GM12878 (cell line): Measurements from ENCODE around the gene IL31. TPM values are rescaled to one million over a fixed set of nuclear protein-coding genes. Genes with fewer than 3 reads are reported as not detected.

Experiments
- ATAC-seq: fragments of 200-7000 bp; cut with Tn5 transposase; 3 replicates; pipeline ENCODE4 v1.9.1; 2020; ENCODE audit warnings: mild to moderate bottlenecking, moderate library complexity
- BruUV-seq: library from RNA; stranded (reverse); fragments of 400-500 nt; replicated peaks from 2 replicates; lab custom pipeline; 2021; lab: Mats Ljungman, UMichigan
- CTCF ChIA-PET: fragments of 300-600 bp; sonication (Branson Sonifier 250); formaldehyde crosslinking; extraction: SDS; loops from one replicate; lab custom pipeline; 2021; ENCODE audit warnings: inconsistent platforms; lab: Yijun Ruan, JAX
- POLR2A ChIA-PET: fragments of 350-600 bp; formaldehyde crosslinking; extraction: SDS; loops from one replicate; lab custom pipeline; 2021; ENCODE audit warnings: inconsistent platforms; lab: Charles Lee
- RAD21 ChIA-PET: fragments of 300-600 bp; sonication (Branson Sonifier 250); formaldehyde crosslinking; loops from one replicate; lab custom pipeline; 2023; ENCODE audit warnings: antibody characterized with exemption; ENCODE audit not compliant: unreplicated experiment; lab: Charles Lee
- SMC1A ChIA-PET: fragments of 300-600 bp; sonication (Branson Sonifier 250); formaldehyde crosslinking; loops from one replicate; lab custom pipeline; 2023; ENCODE audit not compliant: unreplicated experiment, uncharacterized antibody; lab: Charles Lee
- DNase-seq: peaks from one replicate; pipeline ENCODE4 v3.0.0-alpha.2; 2011; ENCODE audit warnings: low read depth, low spot score
- FAIRE-seq: peaks from 3 replicates; lab custom pipeline; 2011; peaks lifted over from hg19 to GRCh38; lab: Jason Lieb, UNC
- H2AFZ ChIP-seq: 2 replicates; pipeline ENCODE4 v1.6.0; 2011; ENCODE audit warnings: low read depth, low read length, control low read depth; ENCODE audit not compliant: control insufficient read depth
- H3K27ac ChIP-seq: 2 replicates; pipeline ENCODE4 v1.5.1; 2011; ENCODE audit warnings: control low read depth; ENCODE audit not compliant: control insufficient read depth, insufficient read depth
- H3K27me3 ChIP-seq, 2 experiments: replicated peaks in 1 of 2; 2 replicates each; pipeline versions ENCODE4 v1.6.0 to v1.6.1; 2011; ENCODE audit warnings: low read length in 1 of 2; ENCODE audit not compliant: control insufficient read depth in 2 of 2, insufficient read depth in 2 of 2
- H3K36me3 ChIP-seq, 2 experiments: 2 replicates each; pipeline ENCODE4 v1.5.1; 2011; ENCODE audit warnings: low read length in 1 of 2; ENCODE audit not compliant: control insufficient read depth in 2 of 2, insufficient read depth in 2 of 2
- H3K4me1 ChIP-seq: 2 replicates; pipeline ENCODE4 v1.6.1; 2011; ENCODE audit warnings: mild to moderate bottlenecking, low read length, moderate library complexity, mixed read lengths; ENCODE audit not compliant: control insufficient read depth, insufficient read depth
- H3K4me2 ChIP-seq: 2 replicates; pipeline ENCODE4 v1.6.0; 2011; ENCODE audit warnings: control low read depth; ENCODE audit not compliant: control insufficient read depth, insufficient read depth
- H3K4me3 ChIP-seq: fragments of 200-600 bp; sonication (generic); 2 replicates; pipeline ENCODE4 v1.5.1; 2016
- H3K79me2 ChIP-seq: 2 replicates; pipeline ENCODE4 v1.6.0; 2011; ENCODE audit warnings: low read length; ENCODE audit not compliant: control insufficient read depth, insufficient read depth
- H3K9ac ChIP-seq: 2 replicates; pipeline ENCODE4 v1.8.0; 2011; ENCODE audit warnings: low read length, control low read depth, mixed read lengths; ENCODE audit not compliant: control insufficient read depth, insufficient read depth
- H3K9me3 ChIP-seq: replicated peaks from 3 replicates; pipeline ENCODE4 v1.5.1; 2011; ENCODE audit warnings: mild to moderate bottlenecking, low read length; ENCODE audit not compliant: control insufficient read depth, insufficient read depth
- H4K20me1 ChIP-seq: 2 replicates; pipeline ENCODE4 v1.6.0; 2011; ENCODE audit not compliant: control insufficient read depth, insufficient read depth
- FOXK2 ChIP-seq: fragments of 450-650 bp; IDR thresholded peaks from 2 replicates; pipeline ENCODE4 v1.6.1; 2017; ENCODE audit warnings: mild to moderate bottlenecking, moderate library complexity
- HDAC6 ChIP-seq: fragments of 200-600 bp; sonication (generic); IDR thresholded peaks from one replicate; pipeline ENCODE4 v1.8.0; 2017; ENCODE audit warnings: antibody characterized with exemption; ENCODE audit not compliant: unreplicated experiment
- MEF2B ChIP-seq: fragments of 450-650 bp; IDR thresholded peaks from 2 replicates; pipeline ENCODE4 v1.6.1; 2018; ENCODE audit warnings: mild to moderate bottlenecking, moderate library complexity; ENCODE audit not compliant: partially characterized antibody, poor library complexity, severe bottlenecking
- MTA2 ChIP-seq: fragments of 450-650 bp; IDR thresholded peaks from 2 replicates; pipeline ENCODE4 v1.6.1; 2016; ENCODE audit warnings: low read depth, mild to moderate bottlenecking, moderate library complexity
- MTA3 ChIP-seq: IDR thresholded peaks from 2 replicates; pipeline ENCODE4 v1.6.1; 2012; ENCODE audit warnings: low read length, inconsistent platforms, borderline replicate concordance
- NFYA ChIP-seq: IDR thresholded peaks from 2 replicates; pipeline ENCODE4 v1.6.1; 2011; ENCODE audit warnings: low read depth, mild to moderate bottlenecking, low read length, improper control_type of control experiment, borderline replicate concordance
- NRF1 ChIP-seq: conservative IDR thresholded peaks from 2 replicates; pipeline ENCODE4 v1.6.1; 2011; ENCODE audit warnings: mild to moderate bottlenecking, low read depth, low read length, improper control_type of control experiment
- SMAD5 ChIP-seq: IDR thresholded peaks from 2 replicates; pipeline ENCODE4 v1.6.1; 2016; ENCODE audit warnings: antibody characterized with exemption, low read depth
- SPI1 ChIP-seq: IDR thresholded peaks from 2 replicates; pipeline ENCODE4 v1.6.1; 2011; ENCODE audit warnings: low read depth, mild to moderate bottlenecking, low read length, moderate library complexity, borderline replicate concordance; ENCODE audit not compliant: insufficient read depth
- ZNF622 ChIP-seq: fragments of 450-650 bp; IDR thresholded peaks from 2 replicates; pipeline ENCODE4 v1.6.1; 2017; ENCODE audit warnings: mild to moderate bottlenecking, inconsistent platforms
- WGBS: methylation state at CpG from one replicate; pipeline ENCODE4 v1.1.6; 2016; ENCODE audit warnings: low lambda C conversion rate; ENCODE audit not compliant: insufficient replicate concordance, insufficient coverage; ENCODE audit errors: missing lambda C conversion rate; 5-methylcytosine and 5-hydroxymethylcytosine counted together
- in situ Hi-C: fragments of 300-500 bp; cut with MboI; formaldehyde crosslinking; loops from 9 replicates; pipeline ENCODE4 v1.14.3; 2018; ENCODE audit warnings: mixed read lengths
- intact Hi-C: fragments of 100-400 bp; cut with micrococcal nuclease; formaldehyde crosslinking; loops from one replicate; pipeline ENCODE4 v1.14.2; 2022; ENCODE audit not compliant: unreplicated experiment
- polyA plus RNA-seq, 11 experiments: library from polyadenylated mRNA; depleted of rRNA in 4 of 11; unstranded in 6 of 11; stranded (reverse) in 5 of 11; fragments of >200 nt; fragmentation: Nextera tagmentation in 4 of 11; fragmentation: Illumina TruSeq in 1 of 11; extraction: Ambion mirVana in 4 of 11; extraction: Trizol in 1 of 11; gene quantifications; 1 replicate in 1 of 11; 2 replicates in 10 of 11; pipeline versions ENCODE4 v1.2.1 to v1.2.3, GENCODE V29; 2011 to 2016; ENCODE audit warnings: inconsistent platforms in 2 of 11, missing spikeins in 2 of 11, low read depth in 1 of 11
- total RNA-seq, 4 experiments: library from RNA; depleted of rRNA in 3 of 4; stranded (reverse); fragments of >200 nt in 3 of 4; fragmentation: Illumina TruSeq in 1 of 4; extraction: Trizol in 1 of 4; gene quantifications; 2 replicates each; pipeline versions ENCODE4 v1.2.1 to v1.2.3, GENCODE V29; 2013 to 2021

IL31 gene
- total and polyA plus RNA-seq, 10 of the 15 experiments (the other 5 are each of a cell fraction or from before 2014, with no cell fraction given): not detected

- Histone ChIP-seq H3K9ac (no peak overlapping the region), H3K4me1 (no peaks in the 10 kb centered on the region), H3K36me3 (no peaks in the 10 kb centered on the region), H3K4me3 (no peak overlapping the region), H2AFZ (no peak overlapping the region), H3K4me2 (no peak overlapping the region), H3K27ac (no peak overlapping the region), H3K9me3 (peaks cover 3% of the 10 kb centered on the region; the same call in 1 of the 3 replicates), H4K20me1 (no peaks in the 10 kb centered on the region), H3K79me2 (no peaks in the 10 kb centered on the region), H3K27me3 (peaks cover 0 to 5% of the 10 kb centered on the region in 2 experiments; a peak in 3 of 4 replicates)
- CTCF ChIA-PET: no interaction called here
- in situ Hi-C loops (no loop called here), intact Hi-C loops (no loop called here)
- ATAC-seq: no peak
- no peak for DNase-seq
- SMC1A ChIA-PET: no interaction called here
- no peak for FAIRE-seq
- RAD21 ChIA-PET: no interaction called here
- TF ChIP-seq MTA2 (no peak), NRF1 (no peak), FOXK2 (no peak), ZNF622 (no peak), SMAD5 (no peak), MTA3 (no peak), SPI1 (no peak), NFYA (no peak), MEF2B (no peak), HDAC6 (no peak)
- no TSS peak for BruUV-seq
- 52% methylated on average over 29 of the region's 29 CpGs for WGBS
- POLR2A ChIA-PET: no interaction called here
These were observed 25.7 kb upstream of the IL31 start for GRCh38 chr12:122199484-122200355.
